Sigmoid colon (tissue), 7 donors: ENCODE measurements around the gene SLC12A5. TPM values are rescaled to one million over a fixed set of nuclear protein-coding genes. Genes with fewer than 3 reads are reported as not detected.

ENCODE experiments used
- DNase-seq: peaks from one replicate; pipeline ENCODE4 v3.0.0-alpha.2; 2019
- H3K27ac ChIP-seq, 4 donors: fragments of 200-600 bp; sonication (generic); one replicate each; pipeline ENCODE4 v1.5.1; 2016 to 2019; ENCODE audit warnings: mild to moderate bottlenecking in 1 of 4
- H3K27me3 ChIP-seq, 3 donors: fragments of 200-600 bp; sonication (generic); one replicate each; pipeline ENCODE4 v1.5.1; 2019; ENCODE audit warnings: mild to moderate bottlenecking in 1 of 3
- H3K36me3 ChIP-seq, 4 donors: fragments of 200-600 bp; sonication (generic); one replicate each; pipeline ENCODE4 v1.5.1; 2016 to 2019
- H3K4me1 ChIP-seq, 4 donors: fragments of 200-600 bp; sonication (generic); one replicate each; pipeline ENCODE4 v1.5.1; 2017 to 2019
- H3K4me3 ChIP-seq, 4 donors: fragments of 200-600 bp; sonication (generic); one replicate each; pipeline ENCODE4 v1.5.1; 2017 to 2019; ENCODE audit warnings: mild to moderate bottlenecking in 2 of 4, moderate library complexity in 1 of 4
- H3K9me3 ChIP-seq, 4 donors: fragments of 200-600 bp in 3 of 4; sonication (generic) in 3 of 4; one replicate each; pipeline versions ENCODE4 v1.5.1 to v1.6.1; 2013 to 2019
- EP300 ChIP-seq, 4 donors: sonication (generic); formaldehyde crosslinking; IDR thresholded peaks; one replicate each; pipeline ENCODE4 v1.6.1; 2017; ENCODE audit warnings: antibody characterized with exemption in 4 of 4
- POLR2A ChIP-seq, 2 donors: fragments of 450-650 bp; IDR thresholded peaks; one replicate each; pipeline ENCODE4 v1.6.1; 2016; ENCODE audit warnings: antibody characterized with exemption in 2 of 2, mild to moderate bottlenecking in 2 of 2, moderate library complexity in 2 of 2
- POLR2AphosphoS5 ChIP-seq, 4 donors: sonication (generic); formaldehyde crosslinking; IDR thresholded peaks; one replicate each; pipeline ENCODE4 v1.6.1; 2017; ENCODE audit warnings: antibody characterized with exemption in 4 of 4
- WGBS, 2 donors: extraction: QIAGEN DNeasy Blood & Tissue Kit; methylation state at CpG; one replicate each; pipeline ENCODE4 v1.1.7; 2013; 5-methylcytosine and 5-hydroxymethylcytosine counted together
- intact Hi-C: fragments of 100-400 bp; cut with DNase I; formaldehyde crosslinking; loops from one replicate; pipeline ENCODE4 v1.15.1; 2023
- polyA plus RNA-seq, 3 donors: library from polyadenylated mRNA; stranded (reverse); fragments of 200-250 nt; gene quantifications; one replicate each; pipeline ENCODE4 v1.2.3, GENCODE V29; 2013
- total RNA-seq, 4 donors: library from RNA; depleted of rRNA; stranded (reverse); fragments of >200 nt; gene quantifications; one replicate each; pipeline ENCODE4 v1.1.0, GENCODE V29; 2016
- TF ChIP-seq, protein P1 (sequence below), 4 experiments: fragments of 450-650 bp in 3 of 4; fragments of 200-600 bp in 1 of 4; IDR thresholded peaks; one replicate each; pipeline ENCODE4 v1.5.1; 2016 to 2019; ENCODE audit warnings: antibody characterized with exemption in 4 of 4, mild to moderate bottlenecking in 3 of 4, moderate library complexity in 2 of 4
- donor health status: healthy with polysubstance abuse.
- donor health status: Bipolar disorder and iron deficiency.
- donor health status: healthy.

Gene SLC12A5
- total and polyA plus RNA-seq, 7 donors = 0.14 to 1.4 TPM; not detected in 5

DNA sequence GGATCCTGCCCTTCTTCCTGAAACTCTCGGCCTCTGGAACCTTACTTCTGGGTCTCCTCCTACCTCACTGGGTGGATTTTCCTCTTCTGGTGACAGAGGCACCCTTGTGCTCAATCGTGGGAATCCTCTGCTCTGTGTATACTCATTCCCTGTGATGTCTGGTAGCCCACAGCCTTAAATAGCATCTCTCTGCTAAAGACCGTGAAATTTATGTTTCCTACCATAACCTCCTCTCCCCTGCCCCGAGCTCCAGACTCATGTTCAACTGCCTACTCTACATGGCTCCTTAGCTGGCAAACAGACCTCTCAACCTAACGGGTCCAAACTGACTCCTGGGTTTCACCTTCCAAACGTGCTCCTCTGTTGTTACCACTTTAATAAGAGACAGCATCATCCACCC lies 10.4 kb upstream of the SLC12A5 start:
- DNase-seq = no peak
- 56 to 63% methylated on average over 6 of the region's 6 CpGs for WGBS, 2 donors
- H3K4me3 ChIP-seq = no peak overlapping the region
- no peak overlapping the region for H3K27ac ChIP-seq
- peaks cover 24 to 93% (median 60%) of the 10 kb centered on the region in 3 donors for H3K27me3 ChIP-seq
- no peaks in the 10 kb centered on the region for H3K9me3 ChIP-seq
- intact Hi-C loops = no loop called here
- H3K36me3 ChIP-seq = no peaks in the 10 kb centered on the region
- peaks cover 0 to 27% (median 25%) of the 10 kb centered on the region in 4 donors for H3K4me1 ChIP-seq
- TF ChIP-seq, protein P1, sequence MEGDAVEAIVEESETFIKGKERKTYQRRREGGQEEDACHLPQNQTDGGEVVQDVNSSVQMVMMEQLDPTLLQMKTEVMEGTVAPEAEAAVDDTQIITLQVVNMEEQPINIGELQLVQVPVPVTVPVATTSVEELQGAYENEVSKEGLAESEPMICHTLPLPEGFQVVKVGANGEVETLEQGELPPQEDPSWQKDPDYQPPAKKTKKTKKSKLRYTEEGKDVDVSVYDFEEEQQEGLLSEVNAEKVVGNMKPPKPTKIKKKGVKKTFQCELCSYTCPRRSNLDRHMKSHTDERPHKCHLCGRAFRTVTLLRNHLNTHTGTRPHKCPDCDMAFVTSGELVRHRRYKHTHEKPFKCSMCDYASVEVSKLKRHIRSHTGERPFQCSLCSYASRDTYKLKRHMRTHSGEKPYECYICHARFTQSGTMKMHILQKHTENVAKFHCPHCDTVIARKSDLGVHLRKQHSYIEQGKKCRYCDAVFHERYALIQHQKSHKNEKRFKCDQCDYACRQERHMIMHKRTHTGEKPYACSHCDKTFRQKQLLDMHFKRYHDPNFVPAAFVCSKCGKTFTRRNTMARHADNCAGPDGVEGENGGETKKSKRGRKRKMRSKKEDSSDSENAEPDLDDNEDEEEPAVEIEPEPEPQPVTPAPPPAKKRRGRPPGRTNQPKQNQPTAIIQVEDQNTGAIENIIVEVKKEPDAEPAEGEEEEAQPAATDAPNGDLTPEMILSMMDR (IDR thresholded peaks at IDR 0.05) = no peak
- no peak for TF ChIP-seq EP300 (IDR thresholded peaks at IDR 0.05)
- no peak for TF ChIP-seq POLR2AphosphoS5 (IDR thresholded peaks at IDR 0.05)
- no peak for TF ChIP-seq POLR2A (IDR thresholded peaks at IDR 0.05)

- intact Hi-C loops = loop anchor here (5.0 kb wide), 1 partner anchor 327 kb away; no protein-coding TSS in a partner anchor
- WGBS, 2 donors = 51 to 65% methylated on average over 4 of the region's 4 CpGs
- peaks cover 20 to 95% (median 50%) of the 10 kb centered on the region in 3 donors for H3K27me3 ChIP-seq
These were observed 8.5 kb upstream of the SLC12A5 start for GRCh38 chr20:46020555-46020954.

DNA sequence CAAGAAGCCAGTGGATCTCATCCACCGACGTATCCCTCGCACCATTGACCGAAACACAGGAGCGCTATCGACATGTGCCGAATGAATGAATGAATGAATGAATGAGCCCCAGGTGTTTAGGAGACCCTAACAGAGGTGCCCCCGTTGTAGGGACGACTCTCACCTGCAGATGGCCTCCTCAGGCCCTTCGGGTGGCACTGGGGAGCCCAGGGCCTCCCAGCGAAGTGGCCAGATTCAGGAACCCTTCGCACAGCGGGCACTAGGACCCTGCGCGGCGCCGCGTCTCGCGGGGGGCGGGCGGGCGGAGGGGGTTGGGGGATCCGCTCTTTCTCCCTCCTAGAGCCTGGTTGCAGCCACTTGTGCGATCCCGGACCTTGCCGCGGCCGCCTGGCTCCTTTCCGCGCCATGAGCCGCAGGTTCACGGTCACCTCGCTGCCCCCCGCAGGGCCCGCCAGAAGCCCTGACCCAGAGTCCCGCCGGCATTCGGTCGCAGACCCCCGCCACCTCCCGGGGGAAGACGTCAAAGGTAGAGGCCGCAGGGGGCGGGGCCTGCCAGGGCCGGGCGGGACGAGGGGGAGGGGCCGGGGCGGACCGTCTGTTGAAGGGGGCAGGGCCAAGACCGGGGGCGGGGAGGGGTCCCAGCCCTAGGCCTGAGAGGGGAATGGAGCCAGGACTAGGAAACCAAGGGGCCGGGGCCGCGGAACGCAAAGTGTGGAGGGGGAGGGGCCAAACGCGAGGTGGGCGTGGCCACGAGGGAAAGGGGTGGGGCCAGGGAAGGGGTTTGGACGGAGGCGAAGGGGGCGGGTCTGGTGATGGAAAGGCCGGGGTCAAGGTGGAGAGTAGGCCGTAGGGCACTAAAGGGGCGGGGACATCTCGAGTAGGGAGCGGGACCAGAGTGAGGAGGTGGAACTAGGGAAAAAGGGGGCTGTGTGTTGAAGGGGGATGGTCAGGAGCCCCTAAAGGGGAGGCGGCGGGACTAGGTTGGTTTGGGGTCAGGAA lies 7.4 kb upstream of the SLC12A5 start:
- H3K27me3 ChIP-seq = peaks cover 23 to 95% (median 54%) of the 10 kb centered on the region in 3 donors
- H3K4me1 ChIP-seq = peaks cover 0 to 19% (median 17%) of the 10 kb centered on the region in 4 donors
- TF ChIP-seq, protein P1 (IDR thresholded peaks at IDR 0.05) = no peak
- TF ChIP-seq EP300 (IDR thresholded peaks at IDR 0.05) = no peak
- no peak for TF ChIP-seq POLR2AphosphoS5 (IDR thresholded peaks at IDR 0.05)
- no peak for TF ChIP-seq POLR2A (IDR thresholded peaks at IDR 0.05)
- 7 to 11% methylated on average over 71 of the region's 71 CpGs for WGBS, 2 donors
- H3K9me3 ChIP-seq = no peaks in the 10 kb centered on the region
- peak overlapping the region; percentile 3 to 37 (median 31) for H3K4me3 ChIP-seq
- H3K36me3 ChIP-seq = no peaks in the 10 kb centered on the region
- intact Hi-C loops = loop anchor here (2.0 to 5.0 kb wide), 2 partner anchors 153 to 326 kb away; no protein-coding TSS in a partner anchor
- DNase-seq = no peak
- no peak overlapping the region for H3K27ac ChIP-seq

More at GRCh38 chr20:46020555-46020954, 8.5 kb upstream of the SLC12A5 start:
- Histone ChIP-seq H3K36me3 (no peaks in the 10 kb centered on the region), H3K9me3 (no peaks in the 10 kb centered on the region), H3K4me1 (peaks cover 0 to 19% (median 17%) of the 10 kb centered on the region in 4 donors), H3K4me3 (no peak overlapping the region), H3K27ac (no peak overlapping the region)
- no peak for DNase-seq
- TF ChIP-seq EP300 (IDR thresholded peaks at IDR 0.05) (no peak), POLR2A (IDR thresholded peaks at IDR 0.05) (no peak), POLR2AphosphoS5 (IDR thresholded peaks at IDR 0.05) (no peak)
- TF ChIP-seq, protein P1 (IDR thresholded peaks at IDR 0.05) = no peak

DNA sequence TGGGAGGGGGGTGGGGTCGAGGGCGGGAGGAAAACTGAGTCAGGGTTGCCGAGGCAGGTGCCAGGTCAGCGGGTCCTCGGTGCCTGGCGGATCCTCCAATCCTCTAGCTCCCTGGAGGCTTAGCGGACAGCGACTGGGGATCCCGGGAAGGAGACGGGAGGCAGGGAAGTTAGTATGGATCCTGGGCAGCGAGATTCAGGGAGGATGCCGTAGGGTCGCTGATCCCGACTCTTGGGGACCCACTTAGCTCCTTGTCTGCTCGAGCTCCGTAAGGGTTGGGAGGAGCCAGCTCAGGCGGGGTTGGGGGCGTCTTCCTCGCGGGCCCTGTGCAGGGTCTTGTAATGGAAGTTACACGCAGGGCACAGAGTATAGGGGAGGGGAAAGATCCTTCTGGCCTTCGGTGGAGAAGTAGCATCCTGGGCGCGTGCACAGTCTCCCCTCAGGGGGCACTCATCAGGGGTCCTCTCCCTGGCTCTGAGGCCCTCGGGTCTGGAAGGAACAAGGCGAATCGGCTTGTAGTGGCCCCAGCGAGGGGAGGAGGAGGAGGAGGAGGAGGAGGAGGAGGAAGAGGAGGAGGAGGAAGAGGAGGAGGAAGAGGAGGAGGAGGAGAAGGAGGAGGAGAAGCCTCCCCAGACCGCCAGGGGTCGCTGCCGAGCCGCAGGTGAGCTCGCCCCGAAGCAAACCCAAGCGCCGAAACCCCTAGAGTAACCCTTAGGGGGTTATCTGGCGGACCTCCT lies 6.4 kb upstream of the SLC12A5 start:
- Histone ChIP-seq H3K36me3 (no peaks in the 10 kb centered on the region), H3K27me3 (peaks cover 23 to 97% (median 59%) of the 10 kb centered on the region in 3 donors), H3K27ac (no peak overlapping the region), H3K4me3 (no peak overlapping the region), H3K4me1 (peaks cover 0 to 19% (median 17%) of the 10 kb centered on the region in 4 donors), H3K9me3 (no peaks in the 10 kb centered on the region)
- WGBS, 2 donors = 2% methylated on average over 36 of the region's 37 CpGs
- no peak for DNase-seq
- TF ChIP-seq, protein P1 (IDR thresholded peaks at IDR 0.05) = peak; percentile 57 to 84 (median 79)
- no peak for TF ChIP-seq EP300 (IDR thresholded peaks at IDR 0.05)
- intact Hi-C loops = loop anchor here (1.0 to 5.0 kb wide), 3 partner anchors 65 to 325 kb away; no protein-coding TSS in a partner anchor
